MM.1S (cell line): ENCODE measurements around the gene GMPR.

Source experiments
- DNase-seq: peaks from one replicate; pipeline ENCODE4 v3.0.0-alpha.2; 2015
- H2AFZ ChIP-seq: fragments of 300-600 bp; sonication (generic); 2 replicates; pipeline ENCODE4 v1.6.0; 2016; ENCODE audit warnings: antibody characterized with exemption, low read length
- H3F3A ChIP-seq: fragments of 300-600 bp; sonication (generic); 2 replicates; pipeline ENCODE4 v1.6.1; 2016; ENCODE audit warnings: mild to moderate bottlenecking, antibody characterized with exemption, low read length, moderate library complexity, mixed read lengths; ENCODE audit not compliant: insufficient read depth
- H3K27ac ChIP-seq: fragments of 300-600 bp; sonication (generic); 2 replicates; pipeline ENCODE4 v1.5.1; 2016; ENCODE audit warnings: mild to moderate bottlenecking, low read length
- H3K27me3 ChIP-seq: fragments of 300-600 bp; sonication (generic); replicated peaks from 2 replicates; pipeline ENCODE4 v1.6.0; 2016; ENCODE audit warnings: low read length; ENCODE audit not compliant: insufficient read depth
- H3K36me3 ChIP-seq: fragments of 300-600 bp; sonication (generic); replicated peaks from 2 replicates; pipeline ENCODE4 v1.6.1; 2016; ENCODE audit warnings: mild to moderate bottlenecking, low read length, mixed read lengths; ENCODE audit not compliant: insufficient read depth
- H3K4me1 ChIP-seq: fragments of 300-600 bp; sonication (generic); 2 replicates; pipeline ENCODE4 v1.6.1; 2016; ENCODE audit warnings: low read length, mixed read lengths
- H3K4me2 ChIP-seq: fragments of 300-600 bp; sonication (generic); 2 replicates; pipeline ENCODE4 v1.6.0; 2016; ENCODE audit warnings: low read depth, low read length
- H3K4me3 ChIP-seq: fragments of 300-600 bp; sonication (generic); 2 replicates; pipeline ENCODE4 v1.5.1; 2016; ENCODE audit warnings: low read length, mixed read lengths
- H3K79me2 ChIP-seq: fragments of 300-600 bp; sonication (generic); 2 replicates; pipeline ENCODE4 v1.6.1; 2016; ENCODE audit warnings: mixed run types, low read length, mixed read lengths
- H3K9ac ChIP-seq: fragments of 300-600 bp; sonication (generic); 2 replicates; pipeline ENCODE4 v1.6.1; 2016; ENCODE audit warnings: low read length, mixed read lengths
- H3K9me2 ChIP-seq: fragments of 300-600 bp; sonication (generic); replicated peaks from 2 replicates; pipeline ENCODE4 v1.6.1; 2016; ENCODE audit warnings: mild to moderate bottlenecking, low read length, mixed read lengths; ENCODE audit not compliant: insufficient read depth
- H3K9me3 ChIP-seq: fragments of 300-600 bp; sonication (generic); replicated peaks from 2 replicates; pipeline ENCODE4 v1.6.1; 2016; ENCODE audit warnings: mild to moderate bottlenecking, low read length, mixed read lengths; ENCODE audit not compliant: insufficient read depth
- H4K20me1 ChIP-seq: fragments of 300-600 bp; sonication (generic); 2 replicates; pipeline ENCODE4 v1.6.1; 2016; ENCODE audit warnings: mild to moderate bottlenecking, low read length, moderate library complexity, mixed read lengths; ENCODE audit not compliant: insufficient read depth
- CTCF ChIP-seq: fragments of 300-600 bp; sonication (generic); IDR thresholded peaks from 2 replicates; pipeline ENCODE4 v1.5.1; 2016; ENCODE audit warnings: antibody characterized with exemption, low read length, mixed read lengths
- EZH2 ChIP-seq: fragments of 300-600 bp; sonication (generic); optimal IDR thresholded peaks from 2 replicates; pipeline ENCODE3; 2017; ENCODE audit warnings: low read depth, mild to moderate bottlenecking, antibody characterized with exemption, low read length, mixed read lengths
- EZH2phosphoT487 ChIP-seq: fragments of 300-600 bp; sonication (generic); IDR thresholded peaks from 2 replicates; pipeline ENCODE4 v1.6.1; 2018; ENCODE audit warnings: antibody characterized with exemption, low read length

Gene GMPR

GRCh38 chr6:16316741-16317251 lies 78.4 kb downstream of the GMPR start:
- no peaks in the 10 kb centered on the region for H4K20me1 ChIP-seq
- no peak overlapping the region for H3K4me3 ChIP-seq
- TF ChIP-seq EZH2 (no peak), CTCF (peak; percentile 61)
- H3F3A ChIP-seq, result peaks cover 20% of the 10 kb centered on the region
- no peak overlapping the region for H2AFZ ChIP-seq
- H3K36me3 ChIP-seq, result no peaks in the 10 kb centered on the region
- no peaks in the 10 kb centered on the region for H3K27me3 ChIP-seq
- peak; percentile 47 for DNase-seq
- H3K9me2 ChIP-seq, result no peaks in the 10 kb centered on the region
- peaks cover 27% of the 10 kb centered on the region for H3K4me1 ChIP-seq
- no peaks in the 10 kb centered on the region for H3K9me3 ChIP-seq
- peak overlapping the region; percentile 18; the same call in 1 of the 2 replicates for H3K9ac ChIP-seq
- H3K4me2 ChIP-seq, result peak overlapping the region; percentile 59; the same call in 1 of the 2 replicates
- H3K79me2 ChIP-seq, result peaks cover 5% of the 10 kb centered on the region; the same call in 1 of the 2 replicates
- peak overlapping the region; percentile 39; the same call in 1 of the 2 replicates for H3K27ac ChIP-seq

GRCh38 chr6:16318538-16318937 lies 80.2 kb downstream of the GMPR start:
- Histone ChIP-seq H3K27ac (no peak overlapping the region), H3K79me2 (peaks cover 5% of the 10 kb centered on the region; the same call in 1 of the 2 replicates), H3K27me3 (no peaks in the 10 kb centered on the region), H3K36me3 (no peaks in the 10 kb centered on the region), H2AFZ (no peak overlapping the region), H3K4me2 (no peak overlapping the region), H3K4me3 (no peak overlapping the region), H3K9ac (no peak overlapping the region), H3K9me2 (no peaks in the 10 kb centered on the region), H3K9me3 (no peaks in the 10 kb centered on the region), H3F3A (peaks cover 27% of the 10 kb centered on the region), H3K4me1 (peaks cover 42% of the 10 kb centered on the region), H4K20me1 (no peaks in the 10 kb centered on the region)
- no peak for TF ChIP-seq EZH2
- no peak for TF ChIP-seq EZH2phosphoT487
- no peak for TF ChIP-seq CTCF
- DNase-seq, result no peak

- Histone ChIP-seq H3K27ac (peak overlapping the region; percentile 85), H3K27me3 (no peaks in the 10 kb centered on the region), H3K9me3 (no peaks in the 10 kb centered on the region), H3K9me2 (no peaks in the 10 kb centered on the region), H3F3A (peaks cover 32% of the 10 kb centered on the region), H3K4me1 (peaks cover 48% of the 10 kb centered on the region), H3K79me2 (peaks cover 5% of the 10 kb centered on the region; the same call in 1 of the 2 replicates), H3K4me3 (peak overlapping the region; percentile 32; the same call in 1 of the 2 replicates), H3K4me2 (peak overlapping the region; percentile 77), H3K36me3 (no peaks in the 10 kb centered on the region), H3K9ac (peak overlapping the region; percentile 58), H2AFZ (no peak overlapping the region), H4K20me1 (no peaks in the 10 kb centered on the region)
- DNase-seq, result no peak
- TF ChIP-seq CTCF, result no peak
- TF ChIP-seq EZH2phosphoT487, result no peak
- no peak for TF ChIP-seq EZH2
Observed at GRCh38 chr6:16318953-16319720, 80.8 kb downstream of the GMPR start.
